ENCODE measurements around the gene ELN. TPM values are rescaled to one million over a fixed set of nuclear protein-coding genes. Genes with fewer than 3 reads are reported as not detected.

Gene ELN
- total RNA-seq, 1 donor from 2014 or later, result not detected

- no peak for TF ChIP-seq CTCF (IDR thresholded peaks at IDR 0.05; ENCODE audit: insufficient read depth, low read length, poor library complexity, severe bottlenecking)
- peaks cover 46% of the 10 kb centered on the region for H3K27me3 ChIP-seq (ENCODE audit: control insufficient read depth, insufficient read depth, low read length)
- H3K4me3 ChIP-seq (ENCODE audit: low read depth, low read length), result no peak overlapping the region
- H3K36me3 ChIP-seq (ENCODE audit: control insufficient read depth, insufficient read depth, low read length), result no peaks in the 10 kb centered on the region
- no peak for DNase-seq (ENCODE audit: low read depth)
Measured at GRCh38 chr7:74026406-74026902, 1.5 kb upstream of the ELN start.

GRCh38 chr7:74026903-74027682 is 880 bp upstream of the ELN start:
- DNase-seq (ENCODE audit: low read depth), result no peak
- Histone ChIP-seq H3K27me3 (ENCODE audit: control insufficient read depth, insufficient read depth, low read length) (peaks cover 41% of the 10 kb centered on the region), H3K4me3 (ENCODE audit: low read depth, low read length) (no peak overlapping the region), H3K36me3 (ENCODE audit: control insufficient read depth, insufficient read depth, low read length) (no peaks in the 10 kb centered on the region)
- TF ChIP-seq CTCF (IDR thresholded peaks at IDR 0.05; ENCODE audit: insufficient read depth, low read length, poor library complexity, severe bottlenecking), result peak; percentile 97

- peaks cover 39% of the 10 kb centered on the region for H3K27me3 ChIP-seq (ENCODE audit: control insufficient read depth, insufficient read depth, low read length)
- H3K4me3 ChIP-seq (ENCODE audit: low read depth, low read length), result no peak overlapping the region
- no peak for DNase-seq (ENCODE audit: low read depth)
- no peaks in the 10 kb centered on the region for H3K36me3 ChIP-seq (ENCODE audit: control insufficient read depth, insufficient read depth, low read length)
- TF ChIP-seq CTCF (IDR thresholded peaks at IDR 0.05; ENCODE audit: insufficient read depth, low read length, poor library complexity, severe bottlenecking), result no peak
Measured at GRCh38 chr7:74028321-74028838, 407 bp downstream of the ELN start.

GRCh38 chr7:74029089-74029785 is 1.3 kb downstream of the ELN start:
- H3K27me3 ChIP-seq (ENCODE audit: control insufficient read depth, insufficient read depth, low read length), result peaks cover 39% of the 10 kb centered on the region
- H3K36me3 ChIP-seq (ENCODE audit: control insufficient read depth, insufficient read depth, low read length), result no peaks in the 10 kb centered on the region
- no peak overlapping the region for H3K4me3 ChIP-seq (ENCODE audit: low read depth, low read length)
- TF ChIP-seq CTCF (IDR thresholded peaks at IDR 0.05; ENCODE audit: insufficient read depth, low read length, poor library complexity, severe bottlenecking), result no peak
- DNase-seq (ENCODE audit: low read depth), result no peak

- H3K4me3 ChIP-seq (ENCODE audit: low read depth, low read length), result no peak overlapping the region
- no peak for TF ChIP-seq CTCF (IDR thresholded peaks at IDR 0.05; ENCODE audit: insufficient read depth, low read length, poor library complexity, severe bottlenecking)
- DNase-seq (ENCODE audit: low read depth), result no peak
- H3K36me3 ChIP-seq (ENCODE audit: control insufficient read depth, insufficient read depth, low read length), result no peaks in the 10 kb centered on the region
- peaks cover 39% of the 10 kb centered on the region for H3K27me3 ChIP-seq (ENCODE audit: control insufficient read depth, insufficient read depth, low read length)
Measured at GRCh38 chr7:74029991-74030415, 2.0 kb downstream of the ELN start.

All from kidney epithelial cell (primary cell).